T-helper 2 cell treated with Interferon-gamma antibody and Interleukin-4, amounts not matched to agents 5 μg/mL and 100 μg/mL, for 36 hours (primary cell): ENCODE results near the gene SEC23A.

ENCODE experiments used
- DNase-seq: peaks from one replicate; pipeline ENCODE4 v3.0.0; 2021; ENCODE audit warnings: low spot score
- H3K27ac Mint-ChIP-seq: one replicate; pipeline ENCODE4 v1.8.0; 2021; ENCODE audit warnings: mild to moderate bottlenecking, mixed read lengths
- H3K27me3 Mint-ChIP-seq: one replicate; pipeline ENCODE4 v1.8.0; 2021; ENCODE audit warnings: low read depth, mixed read lengths
- H3K36me3 Mint-ChIP-seq: one replicate; pipeline ENCODE4 v1.8.0; 2021; ENCODE audit warnings: low read depth, mixed read lengths
- H3K4me1 Mint-ChIP-seq: one replicate; pipeline ENCODE4 v1.8.0; 2021; ENCODE audit warnings: low read depth, mixed read lengths
- H3K4me3 Mint-ChIP-seq: one replicate; pipeline ENCODE4 v1.8.0; 2022; ENCODE audit warnings: mild to moderate bottlenecking, moderate library complexity, mixed read lengths
- H3K9me3 Mint-ChIP-seq: one replicate; pipeline ENCODE4 v1.8.0; 2021; ENCODE audit warnings: mixed read lengths

The SEC23A gene

DNA sequence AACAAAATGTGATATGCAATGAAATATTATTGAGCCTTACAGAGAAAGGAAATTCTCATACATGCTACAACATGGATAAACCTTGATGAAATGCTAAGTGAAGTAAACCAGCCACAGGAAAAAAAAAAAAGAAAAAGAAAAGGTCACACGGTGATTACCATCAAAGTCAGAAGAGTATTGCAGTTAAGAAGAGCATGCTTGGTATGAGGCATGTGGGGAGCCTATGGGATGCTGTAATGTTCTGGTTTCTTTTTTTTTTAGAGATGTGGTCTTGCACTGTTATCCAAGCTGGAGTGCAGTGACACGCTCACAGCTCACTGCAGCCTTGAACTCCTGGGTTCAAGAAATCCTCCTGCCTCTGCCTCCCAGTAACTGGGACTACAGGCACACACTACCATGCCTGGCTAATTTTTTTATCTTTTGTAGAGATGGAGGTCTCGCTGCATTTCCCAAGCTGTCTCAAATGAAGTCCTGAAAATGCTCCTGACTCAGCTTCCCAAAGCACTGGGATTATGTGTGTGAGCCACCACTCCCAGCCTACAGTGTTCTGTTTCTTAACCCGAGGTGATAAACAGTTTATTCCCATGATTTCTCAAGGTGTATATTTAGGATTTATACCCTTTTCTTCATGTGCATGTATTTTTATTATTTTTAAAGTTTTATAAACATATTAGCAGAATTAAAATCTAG, 96.2 kb downstream of the SEC23A start:
- Mint-ChIP-seq H3K27me3 (no peaks in the 10 kb centered on the region), H3K4me3 (no peak overlapping the region), H3K36me3 (no peaks in the 10 kb centered on the region), H3K27ac (no peak overlapping the region), H3K4me1 (no peaks in the 10 kb centered on the region), H3K9me3 (no peaks in the 10 kb centered on the region)
- no peak for DNase-seq

DNA sequence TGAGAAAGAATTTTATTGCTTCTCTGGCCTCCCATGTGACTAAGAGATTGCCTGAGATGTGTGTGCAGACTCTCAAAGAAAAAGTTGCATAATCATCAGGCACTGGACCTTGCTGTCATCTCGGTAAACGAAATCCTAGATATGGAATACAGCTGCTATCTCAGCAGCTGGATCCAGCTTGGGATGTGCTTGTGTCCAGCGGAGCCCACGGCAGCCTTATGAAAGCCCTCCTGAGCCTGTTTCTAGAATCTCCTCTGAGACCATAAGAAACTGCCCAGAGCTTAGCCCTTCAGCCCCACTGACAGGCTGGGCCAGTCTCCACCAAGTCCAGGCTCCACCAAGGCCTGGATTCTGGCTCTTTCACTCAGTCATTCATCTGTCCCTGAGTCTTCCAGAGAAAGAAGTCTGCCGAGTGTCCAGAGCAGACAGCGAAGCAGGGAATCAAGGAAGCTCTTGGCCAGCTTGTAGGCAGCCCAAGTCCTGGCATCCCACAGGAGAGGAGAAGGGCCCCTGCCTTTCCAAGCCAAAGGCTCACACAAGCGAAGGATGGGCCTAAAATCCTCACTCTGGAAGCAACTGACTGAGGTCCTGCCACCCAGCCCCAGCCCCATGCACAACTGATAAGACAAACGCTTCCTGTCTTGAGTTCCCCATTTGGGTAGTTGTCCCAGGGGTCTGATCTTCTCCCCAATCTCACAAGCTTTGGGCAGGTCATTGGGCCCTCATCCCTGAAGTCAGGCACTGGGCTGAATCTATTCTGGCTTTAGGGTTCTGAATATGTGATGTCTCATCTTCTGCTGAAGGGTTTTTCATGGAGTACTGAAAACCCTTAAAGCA, 97.8 kb downstream of the SEC23A start:
- H3K36me3 Mint-ChIP-seq: no peaks in the 10 kb centered on the region

DNA sequence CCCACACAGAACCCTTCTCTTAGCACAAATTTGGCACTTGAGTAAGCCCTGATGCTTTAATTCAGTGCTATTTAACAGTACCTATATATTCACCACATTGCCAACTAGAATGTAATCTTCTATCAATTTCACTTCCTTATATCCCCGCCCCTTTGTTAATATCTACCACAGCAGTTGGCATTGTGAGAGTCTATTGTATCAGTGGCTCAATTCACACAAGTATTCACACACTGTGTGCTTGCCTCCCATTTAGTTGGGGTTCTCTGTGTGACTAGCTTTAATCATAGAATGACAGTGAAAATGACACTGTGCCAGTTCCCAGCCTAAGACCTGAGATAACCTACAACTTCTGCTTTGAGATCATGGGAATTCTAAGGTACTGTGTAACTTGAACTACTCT, 103.1 kb downstream of the SEC23A start:
- Mint-ChIP-seq H3K27ac (no peak overlapping the region), H3K4me3 (no peak overlapping the region)

More for the DNA sequence above, 97.8 kb downstream of the SEC23A start:
- H3K27me3 Mint-ChIP-seq: no peaks in the 10 kb centered on the region
- no peak overlapping the region for H3K27ac Mint-ChIP-seq
- DNase-seq: no peak
- H3K4me3 Mint-ChIP-seq: no peak overlapping the region
- H3K9me3 Mint-ChIP-seq: no peaks in the 10 kb centered on the region
- no peaks in the 10 kb centered on the region for H3K4me1 Mint-ChIP-seq

DNA sequence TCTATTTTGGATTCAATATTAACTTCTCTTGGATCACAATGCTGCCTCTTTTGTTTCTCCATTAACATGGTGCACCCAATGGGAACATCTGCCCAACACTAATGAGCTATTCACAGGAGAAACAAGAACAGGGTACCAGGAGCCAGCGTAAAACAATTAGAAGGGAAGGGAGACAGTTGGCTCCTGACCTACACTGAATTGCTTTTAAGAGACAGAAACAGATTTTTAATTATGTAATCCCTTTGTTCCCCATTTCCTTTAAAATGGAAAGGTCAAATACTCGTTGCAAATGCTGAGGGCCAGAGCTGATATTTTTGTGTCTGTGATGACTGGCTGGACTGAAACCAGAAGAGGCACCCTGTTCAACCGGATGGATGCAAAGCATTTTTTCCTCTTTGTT, 108.3 kb downstream of the SEC23A start:
- H3K4me1 Mint-ChIP-seq: peaks cover 5% of the 10 kb centered on the region
- no peaks in the 10 kb centered on the region for H3K27me3 Mint-ChIP-seq
- H3K36me3 Mint-ChIP-seq: no peaks in the 10 kb centered on the region
- no peak overlapping the region for H3K4me3 Mint-ChIP-seq
- no peak for DNase-seq
- H3K9me3 Mint-ChIP-seq: no peaks in the 10 kb centered on the region
- H3K27ac Mint-ChIP-seq: no peak overlapping the region

More for the DNA sequence above, 103.1 kb downstream of the SEC23A start:
- DNase-seq: no peak
- no peaks in the 10 kb centered on the region for H3K9me3 Mint-ChIP-seq
- no peaks in the 10 kb centered on the region for H3K27me3 Mint-ChIP-seq
- no peaks in the 10 kb centered on the region for H3K4me1 Mint-ChIP-seq
- H3K36me3 Mint-ChIP-seq: no peaks in the 10 kb centered on the region

DNA sequence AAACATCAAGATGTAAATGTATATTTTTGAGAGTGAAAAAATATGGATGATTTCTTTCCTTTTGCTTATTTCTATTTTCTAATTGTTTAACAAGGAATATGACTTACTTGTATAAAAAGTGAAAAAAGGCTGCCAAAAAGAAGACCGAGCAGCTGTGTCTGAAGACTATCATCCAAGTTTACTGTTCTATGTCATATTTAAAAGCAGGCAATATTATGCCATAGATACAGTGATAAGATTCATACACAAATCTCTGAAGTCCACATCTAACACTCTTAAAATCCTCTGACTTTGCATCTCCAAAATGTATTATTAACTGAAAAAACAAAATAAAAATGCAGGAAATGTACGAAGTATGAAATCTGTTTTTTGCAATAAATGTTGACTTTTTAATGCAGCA, 109.1 kb downstream of the SEC23A start:
- H3K9me3 Mint-ChIP-seq: no peaks in the 10 kb centered on the region
- no peaks in the 10 kb centered on the region for H3K27me3 Mint-ChIP-seq
- no peak overlapping the region for H3K4me3 Mint-ChIP-seq
- no peak overlapping the region for H3K27ac Mint-ChIP-seq
- H3K4me1 Mint-ChIP-seq: peaks cover 10% of the 10 kb centered on the region
- no peaks in the 10 kb centered on the region for H3K36me3 Mint-ChIP-seq
- DNase-seq: no peak

- DNase-seq: no peak
Observed at GRCh38 chr14:38992067-38992844, 110.8 kb downstream of the SEC23A start.

DNA sequence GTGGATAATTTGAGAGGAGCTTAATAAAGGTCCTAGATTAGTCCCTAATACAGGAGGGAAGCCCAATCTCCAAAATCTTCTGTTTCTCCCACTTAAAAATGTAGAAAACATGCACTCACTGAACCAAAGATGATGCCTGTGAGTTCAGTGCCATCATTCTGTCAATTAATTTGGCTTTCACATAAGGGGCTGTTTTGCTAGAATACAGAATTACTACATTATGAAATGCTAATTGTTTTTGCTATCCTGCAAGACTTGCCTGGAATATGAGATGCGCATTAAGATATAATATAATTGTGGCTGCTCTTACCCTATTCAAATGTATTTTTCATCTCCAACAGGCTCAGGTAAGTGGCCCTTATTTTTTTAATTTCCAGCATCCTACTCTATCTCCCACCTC, 111.7 kb downstream of the SEC23A start:
- no peaks in the 10 kb centered on the region for H3K9me3 Mint-ChIP-seq
- H3K27me3 Mint-ChIP-seq: no peaks in the 10 kb centered on the region
- no peak overlapping the region for H3K27ac Mint-ChIP-seq
- no peak for DNase-seq
- no peaks in the 10 kb centered on the region for H3K36me3 Mint-ChIP-seq
- H3K4me3 Mint-ChIP-seq: no peak overlapping the region
- H3K4me1 Mint-ChIP-seq: peaks cover 10% of the 10 kb centered on the region

More at GRCh38 chr14:38992067-38992844, 110.8 kb downstream of the SEC23A start:
- H3K4me1 Mint-ChIP-seq: peaks cover 10% of the 10 kb centered on the region
- H3K27ac Mint-ChIP-seq: no peak overlapping the region
- H3K4me3 Mint-ChIP-seq: no peak overlapping the region
- H3K36me3 Mint-ChIP-seq: no peaks in the 10 kb centered on the region
- no peaks in the 10 kb centered on the region for H3K27me3 Mint-ChIP-seq
- H3K9me3 Mint-ChIP-seq: no peaks in the 10 kb centered on the region

- Mint-ChIP-seq H3K9me3 (no peaks in the 10 kb centered on the region), H3K27ac (peak overlapping the region; percentile 16), H3K4me1 (peaks cover 10% of the 10 kb centered on the region), H3K4me3 (peak overlapping the region; percentile 55), H3K27me3 (no peaks in the 10 kb centered on the region), H3K36me3 (no peaks in the 10 kb centered on the region)
- no peak for DNase-seq
Observed at GRCh38 chr14:38989922-38990546, 113.0 kb downstream of the SEC23A start.

- Mint-ChIP-seq H3K27ac (no peak overlapping the region), H3K36me3 (no peaks in the 10 kb centered on the region), H3K4me3 (no peak overlapping the region), H3K27me3 (no peaks in the 10 kb centered on the region), H3K9me3 (no peaks in the 10 kb centered on the region), H3K4me1 (peaks cover 10% of the 10 kb centered on the region)
- DNase-seq: no peak
Observed at GRCh38 chr14:38987781-38988180, 115.3 kb downstream of the SEC23A start.

DNA sequence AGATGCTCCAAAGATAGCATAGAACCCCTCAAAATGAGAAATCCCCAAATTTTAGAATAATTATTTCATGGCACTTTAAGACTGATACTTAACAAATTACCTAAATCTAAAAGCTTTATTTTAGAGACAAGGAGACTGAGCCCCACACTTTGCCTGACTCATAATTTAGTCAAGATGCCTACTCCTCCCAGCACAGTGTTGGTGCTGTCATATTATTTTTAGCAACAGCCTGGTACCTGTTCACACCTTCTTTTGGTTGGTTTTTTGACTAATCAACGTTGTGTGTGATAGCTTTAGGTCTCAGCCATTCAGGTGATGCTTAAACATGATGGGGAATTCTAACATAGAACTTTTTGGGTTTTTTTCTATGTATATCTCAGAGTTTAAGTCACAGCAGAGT, 120.2 kb downstream of the SEC23A start:
- Mint-ChIP-seq H3K9me3 (no peaks in the 10 kb centered on the region), H3K27me3 (peaks cover 3% of the 10 kb centered on the region), H3K4me1 (no peaks in the 10 kb centered on the region), H3K36me3 (no peaks in the 10 kb centered on the region), H3K27ac (no peak overlapping the region), H3K4me3 (no peak overlapping the region)
- DNase-seq: no peak

- H3K4me3 Mint-ChIP-seq: no peak overlapping the region
- H3K4me1 Mint-ChIP-seq: no peaks in the 10 kb centered on the region
- no peaks in the 10 kb centered on the region for H3K36me3 Mint-ChIP-seq
- no peaks in the 10 kb centered on the region for H3K9me3 Mint-ChIP-seq
- DNase-seq: no peak
- no peak overlapping the region for H3K27ac Mint-ChIP-seq
- peaks cover 3% of the 10 kb centered on the region for H3K27me3 Mint-ChIP-seq
Observed at GRCh38 chr14:38982278-38982677, 120.8 kb downstream of the SEC23A start.
